Left ventricle myocardium superior (tissue), 1 donor: ENCODE results near the gene EXOC6B. TPM values are rescaled to one million over a fixed set of nuclear protein-coding genes. Genes with fewer than 3 reads are reported as not detected.

ENCODE experiments used
- ATAC-seq: fragments of 200-7000 bp; cut with Tn5 transposase; one replicate; pipeline ENCODE4 v1.9.1; 2020; ENCODE audit warnings: mild to moderate bottlenecking, moderate library complexity
- DNase-seq: peaks from one replicate; pipeline ENCODE4 v3.0.0-alpha.2; 2020
- intact Hi-C: fragments of 100-400 bp; cut with micrococcal nuclease; formaldehyde crosslinking; loops from one replicate; pipeline ENCODE4 v1.11.0; 2022
- total RNA-seq: library from RNA; stranded (reverse); fragmentation: NEBNext Ultra II Directional; extraction: Animal tissue kit (Norgen Biotek cat#: 25700); gene quantifications from one replicate; pipeline ENCODE4 v1.2.1, GENCODE V29; 2021
- donor health status: DM: no; HTN: yes; CAD: no; lungs with severe emphysema.

EXOC6B gene
- total RNA-seq, 1 donor from 2014 or later, result 122 TPM

- no peak for ATAC-seq
- intact Hi-C loops, result no loop called here
- DNase-seq, result no peak
Measured at GRCh38 chr2:72131916-72132841, 693.7 kb downstream of the EXOC6B start.

- DNase-seq (no peak), ATAC-seq (no peak)
- intact Hi-C loops, result no loop called here
Measured at GRCh38 chr2:72131371-72131891, 694.4 kb downstream of the EXOC6B start.

GRCh38 chr2:72130659-72131360 is 695.0 kb downstream of the EXOC6B start:
- intact Hi-C loops, result no loop called here
- no peak for ATAC-seq
- DNase-seq, result no peak

- DNase-seq (no peak), ATAC-seq (no peak)
- intact Hi-C loops, result no loop called here
Measured at GRCh38 chr2:72129681-72130340, 696.0 kb downstream of the EXOC6B start.

- DNase-seq (no peak), ATAC-seq (no peak)
- intact Hi-C loops, result no loop called here
Measured at GRCh38 chr2:72128843-72129227, 697.0 kb downstream of the EXOC6B start.

- DNase-seq, result no peak
Measured at GRCh38 chr2:72128059-72128842, 697.6 kb downstream of the EXOC6B start.

GRCh38 chr2:72127401-72128058 is 698.3 kb downstream of the EXOC6B start:
- intact Hi-C loops, result no loop called here
- DNase-seq (no peak), ATAC-seq (no peak)

More at GRCh38 chr2:72128059-72128842, 697.6 kb downstream of the EXOC6B start:
- intact Hi-C loops, result no loop called here
- no peak for ATAC-seq

GRCh38 chr2:72126186-72127100 is 699.4 kb downstream of the EXOC6B start:
- intact Hi-C loops, result no loop called here
- ATAC-seq (no peak), DNase-seq (no peak)

Other genes starting within 250 kb of the EXOC6B start
- gene SPR, start 61.4 kb upstream of the EXOC6B start, total RNA-seq, result 55.8 TPM
- not detected for gene EMX1, start 91.5 kb upstream of the EXOC6B start, total RNA-seq
- 8.6 TPM for gene SFXN5, start 245.7 kb upstream of the EXOC6B start, total RNA-seq